GM21723 (cell line): ENCODE results near the gene EYA4.
"Not testable (repeated sequence)": the region's sequence is repeated elsewhere in the genome, so short reads cannot be mapped to it uniquely, and the experiment has no call there.

Source experiments
- ATAC-seq: cut with Tn5 transposase; IDR thresholded peaks from one replicate; pipeline ENCODE4 v1.9.1; 2021; ENCODE audit warnings: mild to moderate bottlenecking, moderate library complexity; ENCODE audit not compliant: unreplicated experiment

Gene EYA4

GRCh38 chr6:133554121-133554520 is 313.0 kb downstream of the EYA4 start:
- ATAC-seq: not testable (repeated sequence)

- no peak for ATAC-seq
These were observed 314.5 kb downstream of the EYA4 start for GRCh38 chr6:133555685-133556084.

GRCh38 chr6:133559926-133560325 is 318.8 kb downstream of the EYA4 start:
- ATAC-seq: no peak

GRCh38 chr6:133567636-133568035 is 326.5 kb downstream of the EYA4 start:
- ATAC-seq: no peak

- peak; percentile 52 for ATAC-seq
These were observed 328.1 kb downstream of the EYA4 start for GRCh38 chr6:133568970-133569889.

GRCh38 chr6:133571681-133572080 is 330.5 kb downstream of the EYA4 start:
- no peak for ATAC-seq

GRCh38 chr6:133577851-133578250 is 336.7 kb downstream of the EYA4 start:
- ATAC-seq: no peak
